Hematopoietic multipotent progenitor cell treated with erythropoietin and hydrocortisone succinate and interleukin-3 and kit ligand, for 15 days (in vitro differentiated cells): ENCODE data around the gene CYP1A2.
"Not testable (repeated sequence)": the region's sequence is repeated elsewhere in the genome, so short reads cannot be mapped to it uniquely, and the experiment has no call there.

Experiments used
- DNase-seq: peaks from one replicate; pipeline ENCODE4 v3.0.0-alpha.2; 2015; ENCODE audit warnings: low spot score

Gene CYP1A2

GRCh38 chr15:74777769-74778598, 29.3 kb downstream of the CYP1A2 start:
- no peak for DNase-seq

- DNase-seq: no peak
These were observed 29.9 kb downstream of the CYP1A2 start for GRCh38 chr15:74778599-74778970.

- no peak for DNase-seq
These were observed 30.6 kb downstream of the CYP1A2 start for GRCh38 chr15:74779162-74779648.

- DNase-seq: no peak
These were observed 32.1 kb downstream of the CYP1A2 start for GRCh38 chr15:74780523-74781430.

- DNase-seq: peak; percentile 85
These were observed 33.0 kb downstream of the CYP1A2 start, which contains the start of gene CSK for GRCh38 chr15:74781431-74782258. TSS of gene CSK (plus strand) at chr15:74782080. CDS start at chr15:74798298, 16,218 bp downstream.

- DNase-seq: peak; percentile 34
These were observed 33.8 kb downstream of the CYP1A2 start for GRCh38 chr15:74782259-74783071.

GRCh38 chr15:74783072-74783807, 34.6 kb downstream of the CYP1A2 start:
- no peak for DNase-seq

GRCh38 chr15:74783808-74784175, 35.1 kb downstream of the CYP1A2 start:
- DNase-seq: no peak

- DNase-seq: no peak
These were observed 36.0 kb downstream of the CYP1A2 start for GRCh38 chr15:74784426-74785193.

- no peak for DNase-seq
These were observed 36.8 kb downstream of the CYP1A2 start for GRCh38 chr15:74785194-74786032.

- not testable (repeated sequence) for DNase-seq
These were observed 37.4 kb downstream of the CYP1A2 start for GRCh38 chr15:74786081-74786480.

- no peak for DNase-seq
These were observed 38.0 kb downstream of the CYP1A2 start for GRCh38 chr15:74786551-74787165.

GRCh38 chr15:74787251-74788041, 38.8 kb downstream of the CYP1A2 start:
- DNase-seq: peak; percentile 77

GRCh38 chr15:74788042-74788682, 39.5 kb downstream of the CYP1A2 start:
- DNase-seq: no peak

- no peak for DNase-seq
These were observed 40.1 kb downstream of the CYP1A2 start for GRCh38 chr15:74788683-74789151.

- DNase-seq: no peak
These were observed 40.6 kb downstream of the CYP1A2 start for GRCh38 chr15:74789171-74789631.

GRCh38 chr15:74789741-74790079, 41.1 kb downstream of the CYP1A2 start:
- DNase-seq: no peak
